Activated B cell treated with CpG ODN at 0.5 μM for 24 hours (primary cell): ENCODE data around the gene NEK7. TPM values are rescaled to one million over a fixed set of nuclear protein-coding genes. Genes with fewer than 3 reads are reported as not detected.

ENCODE experiments used
- ATAC-seq: fragments of 200-7000 bp; cut with Tn5 transposase; one replicate; pipeline ENCODE4 v1.10.0; 2021; ENCODE audit warnings: low read depth, mild to moderate bottlenecking, moderate library complexity
- CTCF ChIA-PET: fragments of 350-600 bp; sonication (Branson Sonifier 250); formaldehyde crosslinking; loops from one replicate; lab custom pipeline; 2021; ENCODE audit warnings: antibody characterized with exemption; lab: Charles Lee
- POLR2A ChIA-PET: fragments of 350-600 bp; sonication (Branson Sonifier 250); formaldehyde crosslinking; loops from one replicate; lab custom pipeline; 2021; ENCODE audit warnings: antibody characterized with exemption; lab: Charles Lee
- DNase-seq: peaks from one replicate; pipeline ENCODE4 v3.0.0; 2022
- H3K27ac Mint-ChIP-seq: one replicate; pipeline ENCODE4 v1.8.0; 2020; ENCODE audit warnings: mixed read lengths
- H3K27me3 Mint-ChIP-seq: one replicate; pipeline ENCODE4 v1.8.0; 2021; ENCODE audit warnings: mixed read lengths
- H3K36me3 Mint-ChIP-seq: one replicate; pipeline ENCODE4 v1.8.0; 2021; ENCODE audit warnings: low read depth, mixed read lengths
- H3K4me1 Mint-ChIP-seq: one replicate; pipeline ENCODE4 v1.8.0; 2021; ENCODE audit warnings: mixed read lengths
- H3K4me3 Mint-ChIP-seq: one replicate; pipeline ENCODE4 v1.8.0; 2020; ENCODE audit warnings: mild to moderate bottlenecking, mixed read lengths
- H3K9me3 Mint-ChIP-seq: one replicate; pipeline ENCODE4 v1.8.0; 2020; ENCODE audit warnings: mixed read lengths
- intact Hi-C: fragments of 100-400 bp; cut with micrococcal nuclease; formaldehyde crosslinking; loops from one replicate; pipeline ENCODE4 v1.15.1; 2024
- total RNA-seq: library from RNA; stranded (reverse); gene quantifications from 2 replicates; pipeline ENCODE4 v1.2.3, GENCODE V29; 2022
- TF ChIP-seq, protein P1 (sequence below): fragments of 200-600 bp; IDR thresholded peaks from one replicate; pipeline ENCODE4 v1.8.0; 2022; ENCODE audit warnings: antibody characterized with exemption, mild to moderate bottlenecking

Gene NEK7
- total RNA-seq, 1 donor from 2014 or later: 33.5 TPM

DNA sequence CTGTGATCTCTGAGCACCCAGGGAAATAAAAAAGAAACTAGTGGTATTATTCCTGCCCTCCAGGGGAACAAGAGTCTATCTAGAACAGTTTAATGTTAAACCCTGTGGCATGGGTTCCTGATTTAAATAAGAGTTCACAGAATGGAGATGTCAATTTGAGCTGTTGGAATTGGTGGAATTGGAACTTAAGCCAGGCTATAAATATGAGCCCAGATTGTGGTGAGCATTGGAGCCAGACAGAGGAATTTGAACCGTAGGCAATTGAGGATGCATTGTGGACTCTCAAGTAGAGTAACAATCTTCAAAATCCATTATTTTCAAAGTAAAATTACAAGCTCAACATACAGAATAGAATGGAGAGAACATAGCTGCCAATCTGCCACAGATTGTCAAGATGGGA, 98.2 kb downstream of the NEK7 start:
- CTCF ChIA-PET: no interaction called here
- intact Hi-C loops: loop anchor here (5.0 to 10.0 kb wide), 2 partner anchors 78 to 370 kb away; no protein-coding TSS in a partner anchor
- H3K4me3 Mint-ChIP-seq: no peak overlapping the region
- no peaks in the 10 kb centered on the region for H3K9me3 Mint-ChIP-seq
- no peaks in the 10 kb centered on the region for H3K27me3 Mint-ChIP-seq
- H3K27ac Mint-ChIP-seq: no peak overlapping the region
- TF ChIP-seq, protein P1, sequence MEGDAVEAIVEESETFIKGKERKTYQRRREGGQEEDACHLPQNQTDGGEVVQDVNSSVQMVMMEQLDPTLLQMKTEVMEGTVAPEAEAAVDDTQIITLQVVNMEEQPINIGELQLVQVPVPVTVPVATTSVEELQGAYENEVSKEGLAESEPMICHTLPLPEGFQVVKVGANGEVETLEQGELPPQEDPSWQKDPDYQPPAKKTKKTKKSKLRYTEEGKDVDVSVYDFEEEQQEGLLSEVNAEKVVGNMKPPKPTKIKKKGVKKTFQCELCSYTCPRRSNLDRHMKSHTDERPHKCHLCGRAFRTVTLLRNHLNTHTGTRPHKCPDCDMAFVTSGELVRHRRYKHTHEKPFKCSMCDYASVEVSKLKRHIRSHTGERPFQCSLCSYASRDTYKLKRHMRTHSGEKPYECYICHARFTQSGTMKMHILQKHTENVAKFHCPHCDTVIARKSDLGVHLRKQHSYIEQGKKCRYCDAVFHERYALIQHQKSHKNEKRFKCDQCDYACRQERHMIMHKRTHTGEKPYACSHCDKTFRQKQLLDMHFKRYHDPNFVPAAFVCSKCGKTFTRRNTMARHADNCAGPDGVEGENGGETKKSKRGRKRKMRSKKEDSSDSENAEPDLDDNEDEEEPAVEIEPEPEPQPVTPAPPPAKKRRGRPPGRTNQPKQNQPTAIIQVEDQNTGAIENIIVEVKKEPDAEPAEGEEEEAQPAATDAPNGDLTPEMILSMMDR: no peak
- peaks cover 9% of the 10 kb centered on the region for H3K36me3 Mint-ChIP-seq
- POLR2A ChIA-PET: interaction anchor here (0.6 kb wide), 2 partner anchors 99 to 449 kb away, joined by 3 to 4 read pairs; no protein-coding TSS in a partner anchor
- ATAC-seq (no peak), DNase-seq (no peak)
- peaks cover 27% of the 10 kb centered on the region for H3K4me1 Mint-ChIP-seq

DNA sequence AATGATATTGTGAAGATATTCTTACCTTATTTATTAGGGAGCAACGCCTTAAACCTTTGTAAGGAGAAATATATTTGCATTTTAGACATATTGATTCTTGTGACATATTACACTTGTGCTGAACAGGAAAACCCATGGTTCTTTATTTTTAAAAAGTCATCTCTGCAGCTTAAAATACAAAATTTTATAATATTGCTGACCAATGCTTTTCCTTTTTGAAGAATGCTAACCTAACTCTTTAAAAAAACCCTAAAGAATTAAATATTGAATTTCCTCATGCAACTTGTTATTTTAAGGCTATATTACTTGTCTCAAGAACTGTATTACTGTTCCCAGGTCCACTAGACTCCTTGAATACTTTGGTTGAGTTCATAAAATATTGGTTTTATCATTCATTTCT, 99.0 kb downstream of the NEK7 start:
- no peaks in the 10 kb centered on the region for H3K27me3 Mint-ChIP-seq
- POLR2A ChIA-PET: interaction anchor here (0.6 kb wide), 2 partner anchors 43 to 100 kb away, joined by 3 to 4 read pairs; no protein-coding TSS in a partner anchor
- no peaks in the 10 kb centered on the region for H3K9me3 Mint-ChIP-seq
- ATAC-seq: no peak
- no peak overlapping the region for H3K27ac Mint-ChIP-seq
- DNase-seq: no peak
- intact Hi-C loops: loop anchor here (10.0 kb wide), 1 partner anchor 369 kb away; no protein-coding TSS in a partner anchor
- H3K36me3 Mint-ChIP-seq: peaks cover 9% of the 10 kb centered on the region
- H3K4me1 Mint-ChIP-seq: peaks cover 29% of the 10 kb centered on the region
- TF ChIP-seq, protein P1: no peak
- no peak overlapping the region for H3K4me3 Mint-ChIP-seq
- CTCF ChIA-PET: no interaction called here

DNA sequence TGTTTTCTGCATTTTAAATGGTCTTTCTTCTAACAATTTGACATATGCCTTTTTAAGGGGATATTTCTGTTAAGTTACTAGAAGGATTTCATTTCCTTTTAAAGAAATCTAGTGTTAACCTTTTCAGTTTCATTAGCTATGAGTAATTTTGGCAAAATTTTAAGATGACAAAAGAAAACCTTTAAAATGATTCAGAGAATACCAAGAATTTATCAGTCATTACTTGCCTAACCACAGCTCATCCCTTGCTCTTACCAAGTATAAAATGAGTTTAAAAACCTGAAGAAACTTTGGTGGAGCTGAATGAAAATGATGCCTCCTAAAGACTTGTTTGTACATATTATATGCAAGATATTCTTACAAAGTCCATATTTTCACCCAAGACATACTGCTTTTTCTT, 101.7 kb downstream of the NEK7 start:
- no peak for DNase-seq
- CTCF ChIA-PET: no interaction called here
- peaks cover 18% of the 10 kb centered on the region for H3K4me1 Mint-ChIP-seq

DNA sequence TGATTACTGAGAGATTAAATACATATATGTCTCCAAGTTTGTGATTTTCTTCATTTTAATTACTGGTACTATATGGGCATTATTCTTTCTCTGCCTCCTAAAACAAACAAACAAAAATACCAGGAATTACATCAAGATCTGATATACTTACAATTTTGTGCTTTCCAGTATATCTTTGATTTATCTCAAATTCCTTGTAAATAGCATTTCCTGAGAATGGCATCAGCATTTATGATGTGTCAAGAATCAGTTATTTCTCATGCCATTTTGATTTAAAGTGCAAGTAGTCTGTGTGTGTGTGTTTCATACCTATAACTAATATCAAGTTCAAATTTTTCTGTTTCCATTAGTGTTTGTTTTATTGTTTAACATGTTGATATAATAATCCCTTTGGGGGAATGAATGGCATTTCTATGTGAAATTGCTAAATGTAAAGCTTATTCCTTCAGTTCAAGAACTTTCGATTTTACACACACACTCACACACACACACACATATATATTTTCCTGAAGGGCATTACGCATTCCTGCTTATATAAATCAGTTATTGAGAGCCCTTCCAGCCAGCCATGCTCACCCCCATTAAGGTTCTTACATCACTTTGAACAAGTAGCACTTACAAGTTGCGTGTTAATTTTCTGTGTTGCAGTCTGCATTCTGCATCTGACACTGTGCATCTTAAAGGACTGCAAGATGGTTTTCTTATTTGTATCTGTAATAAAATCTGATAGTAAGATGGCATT, 102.7 kb downstream of the NEK7 start:
- intact Hi-C loops: loop anchor here (10.0 kb wide), 1 partner anchor 365 kb away; no protein-coding TSS in a partner anchor
- TF ChIP-seq, protein P1: no peak
- H3K4me3 Mint-ChIP-seq: no peak overlapping the region
- ATAC-seq: no peak
- ChIA-PET CTCF (interaction anchor here (0.6 kb wide), 1 partner anchor 437 kb away, joined by 3 read pairs; no protein-coding TSS in a partner anchor), POLR2A (no interaction called here)
- H3K27me3 Mint-ChIP-seq: no peaks in the 10 kb centered on the region
- H3K4me1 Mint-ChIP-seq: peaks cover 11% of the 10 kb centered on the region
- no peaks in the 10 kb centered on the region for H3K9me3 Mint-ChIP-seq
- peaks cover 14% of the 10 kb centered on the region for H3K36me3 Mint-ChIP-seq
- no peak overlapping the region for H3K27ac Mint-ChIP-seq
- DNase-seq: no peak

More for the DNA sequence above, 101.7 kb downstream of the NEK7 start:
- Mint-ChIP-seq H3K9me3 (no peaks in the 10 kb centered on the region), H3K27me3 (no peaks in the 10 kb centered on the region), H3K27ac (no peak overlapping the region), H3K4me3 (no peak overlapping the region), H3K36me3 (peaks cover 11% of the 10 kb centered on the region)
- intact Hi-C loops: loop anchor here (10.0 kb wide), 1 partner anchor 366 kb away; no protein-coding TSS in a partner anchor
- TF ChIP-seq, protein P1: no peak
- ATAC-seq: no peak
- POLR2A ChIA-PET: no interaction called here

DNA sequence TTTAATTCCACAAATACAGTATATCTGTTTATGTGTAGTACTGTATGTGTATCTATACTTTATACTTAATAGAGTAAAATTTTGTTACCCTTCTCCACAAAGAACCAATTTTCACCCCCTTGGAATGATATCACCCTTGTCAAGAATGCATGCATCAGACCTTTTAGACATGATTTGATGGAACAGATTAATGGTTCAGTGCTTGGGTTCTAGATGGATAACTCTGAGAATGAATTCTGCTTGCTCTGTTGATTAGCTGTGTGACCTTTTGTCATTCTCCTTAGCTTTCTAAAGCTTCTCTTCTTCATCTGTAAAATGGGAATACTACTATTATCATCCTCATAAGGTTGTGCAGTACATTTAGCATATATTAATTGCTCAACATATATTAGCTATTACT, 105.1 kb downstream of the NEK7 start:
- CTCF ChIA-PET: no interaction called here
- Mint-ChIP-seq H3K4me3 (no peak overlapping the region), H3K4me1 (peaks cover 11% of the 10 kb centered on the region), H3K27me3 (no peaks in the 10 kb centered on the region), H3K9me3 (no peaks in the 10 kb centered on the region), H3K36me3 (peaks cover 16% of the 10 kb centered on the region), H3K27ac (no peak overlapping the region)
- intact Hi-C loops: no loop called here
- ATAC-seq (no peak), DNase-seq (no peak)
- POLR2A ChIA-PET: no interaction called here
- TF ChIP-seq, protein P1: no peak
